GM21528 (cell line): ENCODE data around the gene BRF1.
A peak's percentile ranks its signal among the peaks of the same experiment; 100 is the strongest.

Source experiments
- ATAC-seq: cut with Tn5 transposase; IDR thresholded peaks from one replicate; pipeline ENCODE4 v1.9.1; 2021; ENCODE audit warnings: mild to moderate bottlenecking, moderate library complexity; ENCODE audit not compliant: unreplicated experiment, low FRiP score

Gene BRF1

GRCh38 chr14:105271224-105271890, 29.4 kb downstream of the BRF1 start:
- no peak for ATAC-seq

GRCh38 chr14:105269405-105269804, 31.4 kb downstream of the BRF1 start:
- no peak for ATAC-seq

GRCh38 chr14:105268736-105269354, 32.0 kb downstream of the BRF1 start:
- no peak for ATAC-seq

- ATAC-seq = no peak
Measured at GRCh38 chr14:105267820-105268548, 32.8 kb downstream of the BRF1 start.

GRCh38 chr14:105261781-105262180, 39.0 kb downstream of the BRF1 start:
- no peak for ATAC-seq

- ATAC-seq = no peak
Measured at GRCh38 chr14:105260959-105261358, 39.8 kb downstream of the BRF1 start.

- ATAC-seq = no peak
Measured at GRCh38 chr14:105258846-105259245, 42.0 kb downstream of the BRF1 start.

GRCh38 chr14:105257464-105257863, 43.3 kb downstream of the BRF1 start:
- no peak for ATAC-seq

- ATAC-seq = no peak
Measured at GRCh38 chr14:105256292-105256960, 44.4 kb downstream of the BRF1 start.

GRCh38 chr14:105255021-105255507, 45.7 kb downstream of the BRF1 start:
- no peak for ATAC-seq

- ATAC-seq = no peak
Measured at GRCh38 chr14:105253329-105253682, 47.5 kb downstream of the BRF1 start.

- no peak for ATAC-seq
Measured at GRCh38 chr14:105252552-105253328, 48.1 kb downstream of the BRF1 start.

GRCh38 chr14:105251920-105252319, 48.9 kb downstream of the BRF1 start:
- ATAC-seq = no peak

GRCh38 chr14:105250986-105251385, 49.8 kb downstream of the BRF1 start:
- no peak for ATAC-seq

- no peak for ATAC-seq
Measured at GRCh38 chr14:105250008-105250366, 50.8 kb downstream of the BRF1 start.

- no peak for ATAC-seq
Measured at GRCh38 chr14:105249182-105250007, 51.4 kb downstream of the BRF1 start.

GRCh38 chr14:105248368-105249181, 52.2 kb downstream of the BRF1 start, which contains the start of gene BTBD6:
TSS of gene BTBD6 (plus strand) at chr14:105248533. CDS start at chr14:105248712, 179 bp downstream.
- peak; percentile 72 for ATAC-seq

- ATAC-seq = no peak
Measured at GRCh38 chr14:105247715-105248367, 53.0 kb downstream of the BRF1 start.
